Activated T-cell treated with anti-CD3 and anti-CD28 coated beads for 4 hours (primary cell): ENCODE measurements around the gene FAM241B.

Source experiments
- DNase-seq: peaks from one replicate; pipeline ENCODE4 v3.0.0-alpha.2; 2020

FAM241B gene

GRCh38 chr10:69649786-69650550, 19.9 kb downstream of the FAM241B start:
- DNase-seq: no peak

- DNase-seq: no peak
These were observed 20.7 kb downstream of the FAM241B start for GRCh38 chr10:69650589-69651261.

GRCh38 chr10:69651362-69651761, 21.3 kb downstream of the FAM241B start:
- no peak for DNase-seq

DNA sequence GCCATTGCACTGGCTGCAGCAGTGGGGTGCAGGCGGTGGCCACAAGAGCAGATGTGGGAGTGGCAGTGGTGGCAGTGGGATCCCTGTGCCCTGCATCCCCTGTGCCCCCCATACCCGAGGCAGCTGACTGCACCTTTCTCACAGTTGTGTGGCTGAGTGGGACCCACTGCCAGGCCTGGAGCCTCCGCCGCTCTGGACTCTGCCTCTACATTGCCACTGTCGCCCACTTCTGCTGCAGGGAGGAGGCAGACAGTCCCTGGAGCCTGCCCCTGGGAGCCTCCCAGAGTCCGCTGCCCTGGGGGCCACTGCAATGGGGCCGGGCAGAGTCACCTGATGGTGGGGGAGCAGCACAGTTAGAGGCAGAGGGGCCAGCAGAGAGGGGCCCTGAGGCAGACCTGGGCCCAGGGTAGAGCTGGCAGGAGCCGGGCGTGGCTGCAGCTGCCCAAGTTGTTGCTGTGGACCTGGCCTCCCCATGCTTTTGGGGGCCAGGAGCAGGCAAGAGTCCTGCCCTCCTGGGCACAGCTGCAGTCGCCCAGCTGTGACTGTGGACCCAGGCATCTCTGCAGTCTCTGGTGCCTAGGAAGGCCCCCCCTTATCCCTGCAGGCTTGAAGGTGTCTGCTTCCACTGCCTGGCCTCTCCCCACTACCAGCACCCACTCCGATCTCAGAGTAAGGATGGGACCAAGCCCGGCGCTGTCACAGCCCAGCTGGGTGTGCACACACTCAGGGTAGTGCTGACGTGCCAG, 22.2 kb downstream of the FAM241B start:
- DNase-seq: no peak

DNA sequence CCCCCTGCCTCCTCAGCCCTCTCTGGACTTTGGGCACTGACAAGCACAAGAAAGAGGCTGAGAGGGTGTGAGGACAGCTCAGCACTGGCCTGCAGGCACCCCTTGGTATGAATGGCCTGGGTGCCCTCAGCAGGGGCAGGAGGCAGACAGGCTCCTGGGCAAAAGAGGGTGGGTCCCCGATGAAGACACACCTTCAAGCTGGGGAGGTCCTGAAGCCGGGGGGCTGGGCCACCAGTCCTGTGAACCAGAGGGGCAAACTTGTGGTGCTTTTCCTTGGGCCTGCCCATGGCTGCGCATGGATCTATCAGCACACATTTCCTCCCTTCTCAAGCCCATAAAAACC, 22.8 kb downstream of the FAM241B start:
- no peak for DNase-seq

GRCh38 chr10:69653561-69653960, 23.5 kb downstream of the FAM241B start:
- DNase-seq: no peak

GRCh38 chr10:69655124-69655867, 25.2 kb downstream of the FAM241B start:
- no peak for DNase-seq

DNA sequence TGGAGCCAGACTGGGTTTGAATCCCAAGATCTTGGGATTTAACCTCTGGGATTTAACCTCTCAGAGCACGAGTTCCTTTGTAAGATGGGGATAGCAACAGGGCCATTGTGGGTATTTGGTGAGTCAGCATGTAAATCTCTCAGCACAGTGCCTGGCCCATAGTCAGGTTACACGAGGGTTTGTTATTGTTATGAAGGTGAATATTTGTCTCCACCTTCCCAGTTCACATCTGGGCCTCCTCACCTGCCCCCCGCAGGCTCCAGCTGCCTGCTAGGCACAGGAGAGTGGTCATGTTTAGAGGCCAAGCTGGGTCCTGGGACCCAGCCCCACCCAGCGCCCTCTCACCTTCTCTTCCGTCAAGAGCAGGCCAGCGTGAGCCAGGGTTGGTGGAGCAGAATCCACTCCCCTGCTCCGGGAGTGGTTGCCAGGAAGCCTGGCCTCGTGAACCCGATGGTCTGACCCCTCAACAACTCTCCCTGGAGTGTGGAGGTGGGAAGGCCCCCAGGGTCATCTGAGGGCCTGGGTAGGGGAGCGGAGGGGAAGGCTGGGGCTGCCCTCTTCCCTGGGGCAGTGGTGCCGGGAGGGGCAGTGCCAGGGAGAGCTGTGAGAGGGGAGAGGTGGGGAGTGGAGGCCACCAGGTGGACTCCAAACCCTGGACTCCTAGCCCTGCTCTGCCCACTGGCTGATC, 26.0 kb downstream of the FAM241B start:
- DNase-seq: no peak

DNA sequence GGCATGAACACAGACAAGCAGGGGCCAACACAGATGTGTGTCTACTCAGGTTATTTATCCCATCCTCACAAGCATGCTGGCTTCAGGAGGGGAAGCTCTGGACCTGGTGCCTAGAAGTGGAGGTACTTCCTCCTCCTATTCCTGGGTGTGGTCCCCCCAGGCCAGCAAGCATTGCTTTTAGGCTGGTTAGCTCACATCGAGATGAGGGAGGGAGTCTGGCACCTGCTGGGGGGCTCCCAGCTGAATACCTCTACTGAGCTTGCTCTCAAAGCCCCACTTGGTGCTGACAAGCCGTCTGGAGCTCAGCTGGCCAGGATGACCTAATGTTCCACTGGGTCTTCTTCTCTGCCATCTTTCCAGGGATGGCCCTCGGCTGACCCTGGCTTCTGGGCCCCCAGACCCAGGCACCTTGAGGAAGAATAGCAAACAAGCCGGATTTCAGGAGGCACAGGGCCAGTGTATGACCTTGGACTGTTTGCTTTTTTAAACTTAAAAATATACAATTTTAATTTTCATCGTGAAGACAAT, 26.8 kb downstream of the FAM241B start:
- DNase-seq: no peak

DNA sequence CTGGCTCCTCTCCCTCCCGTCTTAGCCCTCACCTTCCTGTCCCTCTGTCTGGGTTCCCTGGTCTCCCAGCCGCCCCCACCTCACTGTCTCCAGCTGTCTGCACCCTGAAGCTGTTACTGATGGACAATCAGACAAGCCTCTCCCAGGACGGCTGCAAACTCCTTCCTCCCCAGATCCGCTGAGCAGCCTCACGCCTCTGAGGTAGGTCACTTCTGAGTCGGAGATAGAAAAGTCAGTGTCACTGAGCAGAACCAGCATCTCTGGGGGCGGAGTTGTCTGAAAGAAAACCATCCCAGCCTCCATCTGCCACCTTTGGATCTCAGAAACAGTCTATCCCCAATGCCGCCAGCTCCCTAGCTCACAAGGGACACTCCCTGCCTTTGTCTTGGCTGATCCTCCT, 27.4 kb downstream of the FAM241B start:
- no peak for DNase-seq

- DNase-seq: no peak
These were observed 27.8 kb downstream of the FAM241B start for GRCh38 chr10:69657866-69658265.

GRCh38 chr10:69659241-69660038, 29.4 kb downstream of the FAM241B start:
- no peak for DNase-seq

GRCh38 chr10:69660296-69660695, 30.2 kb downstream of the FAM241B start:
- DNase-seq: no peak

GRCh38 chr10:69661414-69662172, 31.5 kb downstream of the FAM241B start:
- DNase-seq: no peak

GRCh38 chr10:69662173-69662877, 32.3 kb downstream of the FAM241B start:
- no peak for DNase-seq

DNA sequence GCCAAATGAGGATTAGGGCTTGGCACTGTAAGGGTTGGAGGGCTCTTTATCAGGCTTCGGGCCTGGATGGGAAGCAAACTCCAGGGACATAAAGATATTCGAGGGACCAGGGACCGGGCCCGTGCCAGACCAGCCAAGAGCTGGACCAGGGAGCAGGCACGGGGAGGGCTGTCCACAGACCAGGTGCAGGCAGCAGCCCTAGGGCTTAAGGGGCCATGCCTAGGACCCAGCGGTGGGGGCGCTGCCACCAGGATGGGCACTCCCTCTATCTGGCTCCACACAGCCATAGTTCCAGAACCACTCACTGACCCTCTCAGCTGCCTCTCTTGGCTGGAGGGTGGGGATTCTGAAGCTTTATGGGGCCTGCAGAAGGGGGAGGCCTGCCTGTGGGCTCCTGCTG, 32.9 kb downstream of the FAM241B start:
- no peak for DNase-seq

GRCh38 chr10:69663369-69663947, 33.4 kb downstream of the FAM241B start:
- DNase-seq: no peak

- DNase-seq: no peak
These were observed 35.6 kb downstream of the FAM241B start for GRCh38 chr10:69665474-69666320.

DNA sequence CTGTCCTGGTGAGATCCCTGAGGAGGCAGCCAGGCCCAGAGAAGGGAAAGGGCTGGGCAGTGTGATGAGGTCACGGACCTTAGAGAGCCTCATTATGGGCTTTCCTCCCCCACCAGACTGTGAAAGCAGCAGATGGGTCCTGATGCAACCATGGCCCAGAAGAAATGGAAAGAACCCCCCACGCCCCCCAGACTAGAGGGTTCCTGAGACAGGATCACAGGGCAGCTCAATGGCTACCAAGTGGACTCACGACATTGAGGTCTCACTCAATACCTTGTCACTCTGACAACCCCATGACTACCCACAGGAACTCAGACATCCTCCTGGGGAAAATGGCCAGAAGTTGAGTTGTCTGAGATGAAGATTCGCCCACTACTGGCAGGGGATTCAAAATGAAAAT, 36.7 kb downstream of the FAM241B start:
- DNase-seq: no peak
